GM12865 (cell line): Measurements from ENCODE around the gene SDF4.

Experiments
- DNase-seq: peaks from one replicate; pipeline ENCODE4 v3.0.0; 2010; ENCODE audit warnings: low read depth
- H3K4me3 ChIP-seq: 2 replicates; pipeline ENCODE4 v1.5.1; 2011; ENCODE audit warnings: mild to moderate bottlenecking, low read depth, low read length, control low read depth
- CTCF ChIP-seq: IDR thresholded peaks from 2 replicates; pipeline ENCODE4 v1.5.1; 2011; ENCODE audit warnings: low read length, control low read depth, low read depth, inconsistent platforms; ENCODE audit not compliant: insufficient read depth; ENCODE audit errors: missing control alignments

The SDF4 gene

GRCh38 chr1:1259951-1260600, 28.3 kb upstream of the SDF4 start:
- DNase-seq: no peak
- no peak for TF ChIP-seq CTCF
- no peak overlapping the region for H3K4me3 ChIP-seq

- TF ChIP-seq CTCF: no peak
- H3K4me3 ChIP-seq: no peak overlapping the region
- no peak for DNase-seq
Observed at GRCh38 chr1:1259540-1259939, 27.7 kb upstream of the SDF4 start.

- DNase-seq: no peak
- no peak overlapping the region for H3K4me3 ChIP-seq
- no peak for TF ChIP-seq CTCF
Observed at GRCh38 chr1:1259119-1259488, 27.3 kb upstream of the SDF4 start.

- no peak for DNase-seq
- no peak for TF ChIP-seq CTCF
- no peak overlapping the region for H3K4me3 ChIP-seq
Observed at GRCh38 chr1:1256956-1257871, 25.4 kb upstream of the SDF4 start.

- no peak for TF ChIP-seq CTCF
- DNase-seq: no peak
- H3K4me3 ChIP-seq: no peak overlapping the region
Observed at GRCh38 chr1:1255611-1256010, 23.8 kb upstream of the SDF4 start.

GRCh38 chr1:1255078-1255477, 23.3 kb upstream of the SDF4 start:
- no peak for TF ChIP-seq CTCF
- no peak for DNase-seq
- no peak overlapping the region for H3K4me3 ChIP-seq
